ENCODE results near the gene DENND10. TPM values are rescaled to one million over a fixed set of nuclear protein-coding genes. Genes with fewer than 3 reads are reported as not detected.

The DENND10 gene
- total and polyA plus RNA-seq, 2 experiments from 2014 or later: 75.3 to 94.7 TPM

DNA sequence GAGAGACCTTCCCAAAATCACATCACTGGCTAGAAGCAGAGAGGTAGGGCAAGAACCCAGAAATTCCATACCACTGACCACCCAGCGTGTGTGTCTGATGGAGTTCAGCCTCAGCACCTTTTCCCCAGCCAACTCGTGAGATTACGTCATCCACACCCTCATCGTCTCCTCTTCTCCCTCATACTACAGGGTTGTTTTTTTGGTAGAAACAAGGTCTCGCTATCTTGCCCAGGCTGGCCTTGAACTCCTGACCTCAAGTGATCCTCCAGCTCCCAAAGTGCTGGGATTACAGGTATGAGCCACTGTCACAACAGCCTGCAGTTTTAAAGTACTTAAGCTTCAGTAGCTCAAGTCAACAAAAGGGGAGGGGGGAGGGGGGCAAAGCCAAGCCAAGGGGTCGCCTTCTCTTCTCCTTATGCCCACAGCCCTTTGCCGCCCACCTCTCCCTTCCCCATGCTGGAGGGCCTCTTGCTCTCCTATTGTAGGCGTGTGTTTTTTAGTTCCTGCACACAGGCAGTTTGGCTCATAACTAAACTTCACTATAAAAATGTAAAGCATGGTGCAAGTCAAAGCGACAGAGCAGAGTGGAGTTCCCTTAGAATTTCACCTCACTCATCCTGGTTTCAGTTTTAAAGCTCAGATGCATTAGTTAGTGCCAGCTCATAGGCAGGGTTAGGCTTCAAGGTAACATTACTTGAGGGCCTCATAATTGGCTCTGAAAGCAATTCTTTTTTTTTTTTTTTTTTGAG is 79.9 kb downstream of the DENND10 start:
- Histone ChIP-seq H3K4me2 (no peak overlapping the region), H4K20me1 (ENCODE audit: insufficient read depth, poor library complexity, severe bottlenecking) (no peaks in the 10 kb centered on the region), H3K9me2 (replicated peaks; ENCODE audit: insufficient read depth) (no peaks in the 10 kb centered on the region), H3K4me1 (ENCODE audit: insufficient read depth) (no peaks in the 10 kb centered on the region), H3K4me3 (no peak overlapping the region), H3K9me3 (ENCODE audit: low read depth) (no peaks in the 10 kb centered on the region), H2AFZ (no peak overlapping the region), H3K27ac (no peak overlapping the region), H3K27me3 (no peaks in the 10 kb centered on the region), H3K79me2 (no peaks in the 10 kb centered on the region), H3K36me3 (replicated peaks; ENCODE audit: insufficient read depth, low read depth) (no peaks in the 10 kb centered on the region)
- no peak for TF ChIP-seq EZH2phosphoT487 (IDR thresholded peaks at IDR 0.05; ENCODE audit: low read depth, severe bottlenecking, unreplicated experiment)
- TF ChIP-seq, protein P1, sequence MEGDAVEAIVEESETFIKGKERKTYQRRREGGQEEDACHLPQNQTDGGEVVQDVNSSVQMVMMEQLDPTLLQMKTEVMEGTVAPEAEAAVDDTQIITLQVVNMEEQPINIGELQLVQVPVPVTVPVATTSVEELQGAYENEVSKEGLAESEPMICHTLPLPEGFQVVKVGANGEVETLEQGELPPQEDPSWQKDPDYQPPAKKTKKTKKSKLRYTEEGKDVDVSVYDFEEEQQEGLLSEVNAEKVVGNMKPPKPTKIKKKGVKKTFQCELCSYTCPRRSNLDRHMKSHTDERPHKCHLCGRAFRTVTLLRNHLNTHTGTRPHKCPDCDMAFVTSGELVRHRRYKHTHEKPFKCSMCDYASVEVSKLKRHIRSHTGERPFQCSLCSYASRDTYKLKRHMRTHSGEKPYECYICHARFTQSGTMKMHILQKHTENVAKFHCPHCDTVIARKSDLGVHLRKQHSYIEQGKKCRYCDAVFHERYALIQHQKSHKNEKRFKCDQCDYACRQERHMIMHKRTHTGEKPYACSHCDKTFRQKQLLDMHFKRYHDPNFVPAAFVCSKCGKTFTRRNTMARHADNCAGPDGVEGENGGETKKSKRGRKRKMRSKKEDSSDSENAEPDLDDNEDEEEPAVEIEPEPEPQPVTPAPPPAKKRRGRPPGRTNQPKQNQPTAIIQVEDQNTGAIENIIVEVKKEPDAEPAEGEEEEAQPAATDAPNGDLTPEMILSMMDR (IDR thresholded peaks at IDR 0.05; ENCODE audit: poor library complexity): no peak
- no peak for TF ChIP-seq EZH2 (IDR thresholded peaks at IDR 0.05; ENCODE audit: borderline replicate concordance)
- WGBS (ENCODE audit: low lambda C conversion rate, missing lambda C conversion rate): 89% methylated on average over 9 of the region's 9 CpGs
- DNase-seq (ENCODE audit: low spot score): no peak

Small RNA genes lying within 50 kb of the gene (small RNA-seq; reads per million reads assigned to genes)
- not detected for gene AL355598.1
- gene RF00413: not detected
- not detected for gene SNORA19

Other genes starting within 250 kb of the DENND10 start
- gene NANOS1, start 74.4 kb upstream of the DENND10 start, total RNA-seq: 3.8 and 4.5 TPM in 2 replicates
- 5.7 and 6.2 TPM in 2 replicates for gene NANOS1, start 74.4 kb upstream of the DENND10 start, polyA plus RNA-seq
- 93.7 and 97.2 TPM in 2 replicates for gene EIF3A, start 23.3 kb upstream of the DENND10 start, total RNA-seq
- gene EIF3A, start 23.3 kb upstream of the DENND10 start, polyA plus RNA-seq: 53.2 and 56.6 TPM in 2 replicates
- 22.8 and 27.2 TPM in 2 replicates for gene SFXN4, start 61.6 kb downstream of the DENND10 start, total RNA-seq
- gene SFXN4, start 61.6 kb downstream of the DENND10 start, polyA plus RNA-seq: 40.3 and 41.5 TPM in 2 replicates
- gene PRDX3, start 74.7 kb downstream of the DENND10 start, total RNA-seq: 326 and 333 TPM in 2 replicates
- 282 and 294 TPM in 2 replicates for gene PRDX3, start 74.7 kb downstream of the DENND10 start, polyA plus RNA-seq
- 19.9 and 20.5 TPM in 2 replicates for gene GRK5, start 103.5 kb downstream of the DENND10 start, total RNA-seq
- 7.6 and 8.7 TPM in 2 replicates for gene GRK5, start 103.5 kb downstream of the DENND10 start, polyA plus RNA-seq

All from hepatocyte (in vitro differentiated cells).